HG03135 (cell line): ENCODE results near the gene LGI2.

ENCODE experiments used
- ATAC-seq: cut with Tn5 transposase; IDR thresholded peaks from one replicate; pipeline ENCODE4 v1.9.1; 2021; ENCODE audit warnings: mild to moderate bottlenecking, moderate library complexity; ENCODE audit not compliant: unreplicated experiment

LGI2 gene

GRCh38 chr4:24999392-25000089 lies 31.2 kb downstream of the LGI2 start:
- ATAC-seq, result no peak

GRCh38 chr4:24995346-24995919 lies 35.3 kb downstream of the LGI2 start:
- no peak for ATAC-seq

GRCh38 chr4:24993551-24994080 lies 37.1 kb downstream of the LGI2 start:
- no peak for ATAC-seq

- ATAC-seq, result no peak
Measured at GRCh38 chr4:24992968-24993367, 37.8 kb downstream of the LGI2 start.

GRCh38 chr4:24991015-24991414 lies 39.7 kb downstream of the LGI2 start:
- ATAC-seq, result no peak

- ATAC-seq, result no peak
Measured at GRCh38 chr4:24989327-24989726, 41.4 kb downstream of the LGI2 start.

GRCh38 chr4:24988776-24989175 lies 42.0 kb downstream of the LGI2 start:
- ATAC-seq, result no peak

GRCh38 chr4:24984602-24985532 lies 45.9 kb downstream of the LGI2 start:
- no peak for ATAC-seq

- ATAC-seq, result no peak
Measured at GRCh38 chr4:24980740-24981139, 50.0 kb downstream of the LGI2 start.

- ATAC-seq, result no peak
Measured at GRCh38 chr4:24980064-24980690, 50.6 kb downstream of the LGI2 start.

- ATAC-seq, result no peak
Measured at GRCh38 chr4:24979554-24979953, 51.2 kb downstream of the LGI2 start.

GRCh38 chr4:24978291-24979075 lies 52.3 kb downstream of the LGI2 start:
- ATAC-seq, result no peak

- ATAC-seq, result no peak
Measured at GRCh38 chr4:24975510-24975909, 55.2 kb downstream of the LGI2 start.

GRCh38 chr4:24973747-24974601 lies 56.8 kb downstream of the LGI2 start:
- ATAC-seq, result no peak

GRCh38 chr4:24973404-24973746 lies 57.4 kb downstream of the LGI2 start:
- no peak for ATAC-seq

- ATAC-seq, result no peak
Measured at GRCh38 chr4:24971192-24971591, 59.6 kb downstream of the LGI2 start.

GRCh38 chr4:24970635-24971034 lies 60.1 kb downstream of the LGI2 start:
- no peak for ATAC-seq

GRCh38 chr4:24970191-24970590 lies 60.6 kb downstream of the LGI2 start:
- no peak for ATAC-seq

- ATAC-seq, result no peak
Measured at GRCh38 chr4:24969486-24969885, 61.3 kb downstream of the LGI2 start.
